GM12865 (cell line): ENCODE data around the gene COMT.

Experiments
- DNase-seq: peaks from one replicate; pipeline ENCODE4 v3.0.0; 2010; ENCODE audit warnings: low read depth
- H3K4me3 ChIP-seq: 2 replicates; pipeline ENCODE4 v1.5.1; 2011; ENCODE audit warnings: mild to moderate bottlenecking, low read depth, low read length, control low read depth
- TF ChIP-seq, protein P1 (sequence below): IDR thresholded peaks from 2 replicates; pipeline ENCODE4 v1.5.1; 2011; ENCODE audit warnings: low read length, control low read depth, low read depth, inconsistent platforms; ENCODE audit not compliant: insufficient read depth; ENCODE audit errors: missing control alignments

The COMT gene

DNA sequence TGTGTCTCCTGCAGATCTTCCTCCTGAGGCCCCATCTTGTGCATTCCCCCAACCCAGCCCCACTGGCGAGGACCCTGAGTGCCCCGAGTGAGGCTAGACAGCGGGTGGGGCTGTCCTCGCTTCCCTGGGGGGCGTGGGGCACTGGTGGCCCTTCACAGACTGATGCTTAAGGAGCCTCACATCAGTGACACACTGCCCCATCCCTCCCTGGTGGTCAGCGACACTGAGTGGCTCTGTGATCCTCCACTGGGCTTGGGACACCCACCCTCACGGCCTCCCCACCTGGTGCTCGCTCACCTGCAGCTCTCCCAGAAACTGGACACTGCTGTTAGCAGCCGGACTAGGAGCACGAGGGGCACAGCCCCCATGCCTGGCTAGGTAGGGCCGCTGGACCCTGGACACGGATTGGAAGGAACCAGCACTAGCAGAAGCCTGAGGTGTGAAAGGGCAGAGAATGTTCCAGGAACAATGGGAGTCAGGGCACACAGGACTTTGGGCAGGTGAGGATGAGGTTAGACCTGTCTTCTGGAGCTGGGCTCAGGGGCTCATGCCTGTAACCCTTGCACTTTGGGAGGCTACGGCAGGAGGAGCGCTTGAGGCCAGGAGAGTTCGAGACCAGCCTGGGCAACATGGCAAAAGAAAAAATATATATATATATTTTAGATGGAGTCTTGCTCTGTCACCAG lies 23.3 kb downstream of the COMT start:
- TF ChIP-seq, protein P1, sequence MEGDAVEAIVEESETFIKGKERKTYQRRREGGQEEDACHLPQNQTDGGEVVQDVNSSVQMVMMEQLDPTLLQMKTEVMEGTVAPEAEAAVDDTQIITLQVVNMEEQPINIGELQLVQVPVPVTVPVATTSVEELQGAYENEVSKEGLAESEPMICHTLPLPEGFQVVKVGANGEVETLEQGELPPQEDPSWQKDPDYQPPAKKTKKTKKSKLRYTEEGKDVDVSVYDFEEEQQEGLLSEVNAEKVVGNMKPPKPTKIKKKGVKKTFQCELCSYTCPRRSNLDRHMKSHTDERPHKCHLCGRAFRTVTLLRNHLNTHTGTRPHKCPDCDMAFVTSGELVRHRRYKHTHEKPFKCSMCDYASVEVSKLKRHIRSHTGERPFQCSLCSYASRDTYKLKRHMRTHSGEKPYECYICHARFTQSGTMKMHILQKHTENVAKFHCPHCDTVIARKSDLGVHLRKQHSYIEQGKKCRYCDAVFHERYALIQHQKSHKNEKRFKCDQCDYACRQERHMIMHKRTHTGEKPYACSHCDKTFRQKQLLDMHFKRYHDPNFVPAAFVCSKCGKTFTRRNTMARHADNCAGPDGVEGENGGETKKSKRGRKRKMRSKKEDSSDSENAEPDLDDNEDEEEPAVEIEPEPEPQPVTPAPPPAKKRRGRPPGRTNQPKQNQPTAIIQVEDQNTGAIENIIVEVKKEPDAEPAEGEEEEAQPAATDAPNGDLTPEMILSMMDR, result no peak
- DNase-seq, result no peak
- H3K4me3 ChIP-seq, result no peak overlapping the region

DNA sequence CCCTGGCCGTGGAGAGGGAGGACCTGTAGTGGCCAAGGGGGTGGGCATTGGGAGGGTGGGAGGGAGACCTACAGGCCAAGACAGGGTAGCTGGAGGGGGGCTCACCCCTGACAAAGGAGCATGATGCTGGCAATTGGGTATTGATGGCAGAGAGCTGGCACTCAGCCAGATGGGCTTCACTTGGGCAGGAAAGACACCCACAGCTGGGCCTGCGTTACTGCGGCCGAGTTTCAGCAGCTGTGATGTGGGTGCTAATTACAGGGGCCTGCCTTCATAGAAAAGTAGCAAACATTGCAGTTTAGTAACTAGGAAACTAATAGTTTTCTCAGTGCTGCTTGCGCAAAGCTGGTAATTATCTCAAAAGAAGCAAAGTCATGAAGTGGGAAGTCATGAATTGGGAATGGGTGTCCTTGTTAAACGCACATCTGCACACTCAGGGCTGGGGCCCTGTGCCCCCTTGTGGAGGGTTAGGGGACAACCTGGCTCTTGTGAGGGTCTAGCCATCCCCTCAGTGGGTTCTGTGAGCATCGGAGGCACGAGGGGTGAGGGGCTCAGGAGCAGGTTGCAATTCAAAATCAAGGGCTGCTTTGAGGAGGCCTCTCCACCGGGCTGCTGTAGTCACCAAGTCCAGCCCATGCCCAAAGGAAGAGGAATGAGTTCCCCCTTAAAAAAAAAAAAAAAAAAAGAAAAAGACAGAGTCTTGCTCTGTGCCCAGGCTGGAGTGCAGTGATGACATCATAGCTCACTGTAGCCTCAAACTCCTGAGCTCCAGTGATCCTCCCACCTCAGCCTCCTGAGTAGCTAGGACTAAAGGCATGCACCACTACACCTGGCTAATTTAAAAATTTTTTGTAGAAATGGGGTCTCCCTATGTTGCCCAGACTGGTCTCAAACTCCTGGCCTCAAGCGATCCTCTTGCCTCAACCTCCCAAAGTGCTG lies 24.5 kb downstream of the COMT start:
- TF ChIP-seq, protein P1, result peak; percentile 27
- H3K4me3 ChIP-seq, result no peak overlapping the region
- DNase-seq, result no peak

- TF ChIP-seq, protein P1, result no peak
Observed at GRCh38 chr22:19966908-19967750, 25.6 kb downstream of the COMT start.

GRCh38 chr22:19967850-19968449 lies 26.4 kb downstream of the COMT start:
- no peak overlapping the region for H3K4me3 ChIP-seq
- TF ChIP-seq, protein P1, result no peak
- no peak for DNase-seq

More at GRCh38 chr22:19966908-19967750, 25.6 kb downstream of the COMT start:
- DNase-seq, result no peak
- no peak overlapping the region for H3K4me3 ChIP-seq

- H3K4me3 ChIP-seq, result no peak overlapping the region
- no peak for DNase-seq
- TF ChIP-seq, protein P1, result no peak
Observed at GRCh38 chr22:19968450-19968891, 26.9 kb downstream of the COMT start.
